Fibroblast of lung (primary cell): ENCODE results near the gene ACAD11.

Source experiments
- CTCF ChIP-seq, 2 donors: IDR thresholded peaks in 1 of 2; conservative IDR thresholded peaks in 1 of 2; 1 replicate in 1 of 2; 2 replicates in 1 of 2; pipeline ENCODE4 v1.5.1; 2011 to 2012; ENCODE audit warnings: low read length in 2 of 2, control low read depth in 1 of 2, inconsistent platforms in 1 of 2, low read depth in 1 of 2, mild to moderate bottlenecking in 1 of 2
- EZH2 ChIP-seq: IDR thresholded peaks from 2 replicates; pipeline ENCODE4 v1.5.1; 2012; ENCODE audit warnings: low read length, control low read depth, mild to moderate bottlenecking; ENCODE audit errors: missing control alignments

GRCh38 chr3:132517311-132517710 lies 142.3 kb downstream of the ACAD11 start:
- TF ChIP-seq EZH2, result no peak
- TF ChIP-seq CTCF (conservative IDR thresholded peaks at IDR 0.05 in 1 of 2, IDR thresholded peaks at IDR 0.05 in 1 of 2; ENCODE audit: low read depth in 1 of 2, low read length in 2 of 2), result no peak
